GM18868 (cell line): ENCODE results near the gene TMEM255A.

ENCODE experiments used
- ATAC-seq: cut with Tn5 transposase; IDR thresholded peaks from one replicate; pipeline ENCODE4 v1.9.1; 2021; ENCODE audit warnings: mild to moderate bottlenecking, moderate library complexity; ENCODE audit not compliant: unreplicated experiment

The TMEM255A gene

GRCh38 chrX:120271218-120271617, 40.0 kb downstream of the TMEM255A start:
- ATAC-seq = no peak

GRCh38 chrX:120270567-120270966, 40.7 kb downstream of the TMEM255A start:
- no peak for ATAC-seq

- ATAC-seq = peak; percentile 60
Measured at GRCh38 chrX:120269373-120270035, 41.8 kb downstream of the TMEM255A start.

- no peak for ATAC-seq
Measured at GRCh38 chrX:120264341-120264740, 46.9 kb downstream of the TMEM255A start.

GRCh38 chrX:120262859-120263708, 48.2 kb downstream of the TMEM255A start:
- peak; percentile 69 for ATAC-seq

GRCh38 chrX:120260369-120260768, 50.9 kb downstream of the TMEM255A start:
- ATAC-seq = no peak

- no peak for ATAC-seq
Measured at GRCh38 chrX:120253784-120254183, 57.5 kb downstream of the TMEM255A start.

- ATAC-seq = peak; percentile 11
Measured at GRCh38 chrX:120251471-120252011, 59.7 kb downstream of the TMEM255A start.

GRCh38 chrX:120250522-120251271, 60.6 kb downstream of the TMEM255A start, which contains the start of gene ZBTB33:
ZBTB33 (plus strand) TSS chrX:120250812; CDS start chrX:120253416, 2,604 bp downstream.
- ATAC-seq = peak; percentile 96

GRCh38 chrX:120244735-120245498, 66.3 kb downstream of the TMEM255A start:
- ATAC-seq = peak; percentile 73

- peak; percentile 14 for ATAC-seq
Measured at GRCh38 chrX:120244395-120244734, 66.9 kb downstream of the TMEM255A start.

- no peak for ATAC-seq
Measured at GRCh38 chrX:120242813-120243212, 68.4 kb downstream of the TMEM255A start.

- ATAC-seq = no peak
Measured at GRCh38 chrX:120238933-120239332, 72.3 kb downstream of the TMEM255A start.

GRCh38 chrX:120236687-120237479, 74.4 kb downstream of the TMEM255A start:
- no peak for ATAC-seq

GRCh38 chrX:120235284-120235683, 76.0 kb downstream of the TMEM255A start:
- no peak for ATAC-seq

- ATAC-seq = no peak
Measured at GRCh38 chrX:120228187-120228908, 82.9 kb downstream of the TMEM255A start.

GRCh38 chrX:120224388-120224787, 86.9 kb downstream of the TMEM255A start:
- no peak for ATAC-seq

- no peak for ATAC-seq
Measured at GRCh38 chrX:120223374-120223773, 87.9 kb downstream of the TMEM255A start.
